ENCODE data around the gene ZNF148.
"Not testable (repeated sequence)": the region's sequence is repeated elsewhere in the genome, so short reads cannot be mapped to it uniquely, and the experiment has no call there.

ZNF148 gene

GRCh38 chr3:125374996-125375941 is at the start of gene ZNF148:
Gene ZNF148 (minus strand): TSS chr3:125375325. CDS start chr3:125313640, 61,685 bp downstream.
- H3K27me3 Mint-ChIP-seq = no peaks in the 10 kb centered on the region
- H3K36me3 Mint-ChIP-seq (ENCODE audit: low read depth) = peaks cover 21% of the 10 kb centered on the region
- H3K9me3 Mint-ChIP-seq = no peaks in the 10 kb centered on the region
- H3K4me1 Mint-ChIP-seq (ENCODE audit: low read depth) = peaks cover 43% of the 10 kb centered on the region
- peak within 1 kb of the TSS; percentile 98 for H3K27ac Mint-ChIP-seq
- peak within 1 kb of the TSS; percentile 97 for H3K4me3 Mint-ChIP-seq

GRCh38 chr3:125418306-125418705 is 43.2 kb upstream of the ZNF148 start:
- H3K9me3 Mint-ChIP-seq = no peaks in the 10 kb centered on the region
- H3K4me3 Mint-ChIP-seq = no peak overlapping the region
- H3K27me3 Mint-ChIP-seq = no peaks in the 10 kb centered on the region
- H3K4me1 Mint-ChIP-seq (ENCODE audit: low read depth) = no peaks in the 10 kb centered on the region
- no peak overlapping the region for H3K27ac Mint-ChIP-seq
- H3K36me3 Mint-ChIP-seq (ENCODE audit: low read depth) = no peaks in the 10 kb centered on the region

GRCh38 chr3:125416235-125416634 is 41.1 kb upstream of the ZNF148 start:
- Mint-ChIP-seq H3K27me3 (peaks cover 11% of the 10 kb centered on the region), H3K4me3 (no peak overlapping the region), H3K9me3 (no peaks in the 10 kb centered on the region), H3K4me1 (ENCODE audit: low read depth) (no peaks in the 10 kb centered on the region), H3K27ac (no peak overlapping the region), H3K36me3 (ENCODE audit: low read depth) (no peaks in the 10 kb centered on the region)

GRCh38 chr3:125414669-125415068 is 39.5 kb upstream of the ZNF148 start:
- H3K4me1 Mint-ChIP-seq (ENCODE audit: low read depth) = no peaks in the 10 kb centered on the region
- no peaks in the 10 kb centered on the region for H3K9me3 Mint-ChIP-seq
- no peak overlapping the region for H3K27ac Mint-ChIP-seq
- H3K4me3 Mint-ChIP-seq = no peak overlapping the region
- H3K36me3 Mint-ChIP-seq (ENCODE audit: low read depth) = no peaks in the 10 kb centered on the region
- peaks cover 22% of the 10 kb centered on the region for H3K27me3 Mint-ChIP-seq

GRCh38 chr3:125410922-125411321 is 35.8 kb upstream of the ZNF148 start:
- no peaks in the 10 kb centered on the region for H3K9me3 Mint-ChIP-seq
- H3K4me1 Mint-ChIP-seq (ENCODE audit: low read depth) = no peaks in the 10 kb centered on the region
- H3K27ac Mint-ChIP-seq = no peak overlapping the region
- H3K27me3 Mint-ChIP-seq = peaks cover 27% of the 10 kb centered on the region
- no peak overlapping the region for H3K4me3 Mint-ChIP-seq
- H3K36me3 Mint-ChIP-seq (ENCODE audit: low read depth) = no peaks in the 10 kb centered on the region

GRCh38 chr3:125406070-125406469 is 30.9 kb upstream of the ZNF148 start:
- H3K27me3 Mint-ChIP-seq = peaks cover 15% of the 10 kb centered on the region
- H3K36me3 Mint-ChIP-seq (ENCODE audit: low read depth) = no peaks in the 10 kb centered on the region
- H3K4me1 Mint-ChIP-seq (ENCODE audit: low read depth) = no peaks in the 10 kb centered on the region
- no peak overlapping the region for H3K4me3 Mint-ChIP-seq
- H3K9me3 Mint-ChIP-seq = peaks cover 6% of the 10 kb centered on the region
- H3K27ac Mint-ChIP-seq = no peak overlapping the region

- peaks cover 13% of the 10 kb centered on the region for H3K27me3 Mint-ChIP-seq
- H3K9me3 Mint-ChIP-seq; H3K4me1 Mint-ChIP-seq (ENCODE audit: low read depth); H3K27ac Mint-ChIP-seq; H3K36me3 Mint-ChIP-seq (ENCODE audit: low read depth); H3K4me3 Mint-ChIP-seq: not testable (repeated sequence)
These were observed 30.4 kb upstream of the ZNF148 start for GRCh38 chr3:125405515-125405914.

- Mint-ChIP-seq H3K36me3 (ENCODE audit: low read depth) (no peaks in the 10 kb centered on the region), H3K4me3 (no peak overlapping the region), H3K4me1 (ENCODE audit: low read depth) (no peaks in the 10 kb centered on the region), H3K27me3 (no peaks in the 10 kb centered on the region), H3K9me3 (peaks cover 6% of the 10 kb centered on the region), H3K27ac (no peak overlapping the region)
These were observed 28.7 kb upstream of the ZNF148 start for GRCh38 chr3:125403789-125404188.

GRCh38 chr3:125402639-125403038 is 27.5 kb upstream of the ZNF148 start:
- peaks cover 6% of the 10 kb centered on the region for H3K9me3 Mint-ChIP-seq
- peaks cover 6% of the 10 kb centered on the region for H3K27me3 Mint-ChIP-seq
- H3K4me3 Mint-ChIP-seq = no peak overlapping the region
- no peaks in the 10 kb centered on the region for H3K36me3 Mint-ChIP-seq (ENCODE audit: low read depth)
- no peak overlapping the region for H3K27ac Mint-ChIP-seq
- no peaks in the 10 kb centered on the region for H3K4me1 Mint-ChIP-seq (ENCODE audit: low read depth)

GRCh38 chr3:125401402-125401801 is 26.3 kb upstream of the ZNF148 start:
- Mint-ChIP-seq H3K4me1 (ENCODE audit: low read depth) (no peaks in the 10 kb centered on the region), H3K9me3 (peaks cover 6% of the 10 kb centered on the region), H3K27ac (no peak overlapping the region), H3K4me3 (no peak overlapping the region), H3K27me3 (peaks cover 11% of the 10 kb centered on the region), H3K36me3 (ENCODE audit: low read depth) (no peaks in the 10 kb centered on the region)

GRCh38 chr3:125398952-125399351 is 23.8 kb upstream of the ZNF148 start:
- Mint-ChIP-seq H3K27ac (no peak overlapping the region), H3K4me1 (ENCODE audit: low read depth) (no peaks in the 10 kb centered on the region), H3K27me3 (peaks cover 22% of the 10 kb centered on the region), H3K36me3 (ENCODE audit: low read depth) (no peaks in the 10 kb centered on the region), H3K9me3 (no peaks in the 10 kb centered on the region), H3K4me3 (no peak overlapping the region)

GRCh38 chr3:125395091-125395490 is 20.0 kb upstream of the ZNF148 start:
- no peak overlapping the region for H3K27ac Mint-ChIP-seq
- no peak overlapping the region for H3K4me3 Mint-ChIP-seq
- H3K27me3 Mint-ChIP-seq = peaks cover 22% of the 10 kb centered on the region
- peaks cover 5% of the 10 kb centered on the region for H3K4me1 Mint-ChIP-seq (ENCODE audit: low read depth)
- no peaks in the 10 kb centered on the region for H3K36me3 Mint-ChIP-seq (ENCODE audit: low read depth)
- H3K9me3 Mint-ChIP-seq = no peaks in the 10 kb centered on the region

GRCh38 chr3:125394406-125394805 is 19.3 kb upstream of the ZNF148 start:
- Mint-ChIP-seq H3K27ac (no peak overlapping the region), H3K4me3 (no peak overlapping the region), H3K27me3 (peaks cover 22% of the 10 kb centered on the region), H3K9me3 (no peaks in the 10 kb centered on the region), H3K36me3 (ENCODE audit: low read depth) (no peaks in the 10 kb centered on the region), H3K4me1 (ENCODE audit: low read depth) (peaks cover 9% of the 10 kb centered on the region)

- H3K36me3 Mint-ChIP-seq (ENCODE audit: low read depth) = no peaks in the 10 kb centered on the region
- H3K9me3 Mint-ChIP-seq = no peaks in the 10 kb centered on the region
- H3K27ac Mint-ChIP-seq = no peak overlapping the region
- H3K4me3 Mint-ChIP-seq = no peak overlapping the region
- peaks cover 13% of the 10 kb centered on the region for H3K4me1 Mint-ChIP-seq (ENCODE audit: low read depth)
- peaks cover 4% of the 10 kb centered on the region for H3K27me3 Mint-ChIP-seq
These were observed 14.2 kb upstream of the ZNF148 start for GRCh38 chr3:125389282-125389681.

- H3K4me3 Mint-ChIP-seq; H3K27ac Mint-ChIP-seq; H3K9me3 Mint-ChIP-seq; H3K4me1 Mint-ChIP-seq (ENCODE audit: low read depth); H3K36me3 Mint-ChIP-seq (ENCODE audit: low read depth): not testable (repeated sequence)
- peaks cover 10% of the 10 kb centered on the region for H3K27me3 Mint-ChIP-seq
These were observed 13.2 kb upstream of the ZNF148 start for GRCh38 chr3:125388369-125388768.

- H3K4me1 Mint-ChIP-seq (ENCODE audit: low read depth) = peaks cover 13% of the 10 kb centered on the region
- peaks cover 10% of the 10 kb centered on the region for H3K27me3 Mint-ChIP-seq
- H3K9me3 Mint-ChIP-seq = no peaks in the 10 kb centered on the region
- no peak overlapping the region for H3K27ac Mint-ChIP-seq
- H3K4me3 Mint-ChIP-seq = no peak overlapping the region
- H3K36me3 Mint-ChIP-seq (ENCODE audit: low read depth) = no peaks in the 10 kb centered on the region
These were observed 11.7 kb upstream of the ZNF148 start for GRCh38 chr3:125386811-125387210.
